Right forelimb (tissue), 1 donor: ENCODE measurements around the gene IRF7.
"Not testable (repeated sequence)": the region's sequence is repeated elsewhere in the genome, so short reads cannot be mapped to it uniquely, and the experiment has no call there.

ENCODE experiments used
- DNase-seq: peaks from one replicate; pipeline ENCODE4 v3.0.0-alpha.2; 2018

IRF7 gene

GRCh38 chr11:578276-579035 is 37.3 kb downstream of the IRF7 start:
- DNase-seq: no peak

GRCh38 chr11:577611-577894 is 38.2 kb downstream of the IRF7 start:
- no peak for DNase-seq

DNA sequence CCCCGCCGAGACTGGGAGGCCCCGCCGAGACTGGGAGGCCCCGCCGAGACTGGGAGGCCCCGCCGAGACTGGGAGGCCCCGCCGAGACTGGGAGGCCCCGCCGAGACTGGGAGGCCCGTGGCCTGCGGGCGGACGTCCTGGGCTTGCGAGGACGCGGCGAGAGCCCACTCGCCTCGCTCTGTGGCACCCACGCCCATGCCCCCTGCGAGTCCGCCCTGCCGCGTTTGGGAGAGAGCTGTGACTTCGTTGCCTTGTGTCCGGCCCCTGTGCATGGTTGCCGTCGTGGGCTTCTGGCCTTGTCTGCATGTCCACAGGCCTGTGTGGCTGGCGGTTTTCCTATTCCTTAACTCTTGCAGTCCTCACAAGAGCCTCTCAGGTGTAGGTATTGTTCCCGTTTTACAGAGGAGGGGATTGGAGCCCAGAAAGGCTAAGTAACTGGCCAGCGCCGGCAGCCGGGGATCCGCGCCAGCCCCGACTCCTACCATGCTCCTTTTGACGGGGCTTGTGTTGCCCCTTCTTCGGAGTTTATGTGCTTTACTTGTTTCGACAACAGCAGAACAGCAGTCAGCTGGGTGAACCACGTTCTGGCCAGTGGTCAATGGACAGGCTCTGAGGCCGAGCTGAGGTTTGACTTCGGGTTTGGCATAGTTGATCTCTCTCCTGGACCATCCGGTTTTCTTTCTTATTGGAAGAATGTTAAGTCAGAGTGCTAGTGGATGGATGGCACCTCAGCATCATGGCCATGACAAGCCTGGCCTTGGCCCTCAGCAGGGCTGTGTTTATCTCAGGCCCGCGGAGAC is 38.7 kb downstream of the IRF7 start:
- DNase-seq: no peak

DNA sequence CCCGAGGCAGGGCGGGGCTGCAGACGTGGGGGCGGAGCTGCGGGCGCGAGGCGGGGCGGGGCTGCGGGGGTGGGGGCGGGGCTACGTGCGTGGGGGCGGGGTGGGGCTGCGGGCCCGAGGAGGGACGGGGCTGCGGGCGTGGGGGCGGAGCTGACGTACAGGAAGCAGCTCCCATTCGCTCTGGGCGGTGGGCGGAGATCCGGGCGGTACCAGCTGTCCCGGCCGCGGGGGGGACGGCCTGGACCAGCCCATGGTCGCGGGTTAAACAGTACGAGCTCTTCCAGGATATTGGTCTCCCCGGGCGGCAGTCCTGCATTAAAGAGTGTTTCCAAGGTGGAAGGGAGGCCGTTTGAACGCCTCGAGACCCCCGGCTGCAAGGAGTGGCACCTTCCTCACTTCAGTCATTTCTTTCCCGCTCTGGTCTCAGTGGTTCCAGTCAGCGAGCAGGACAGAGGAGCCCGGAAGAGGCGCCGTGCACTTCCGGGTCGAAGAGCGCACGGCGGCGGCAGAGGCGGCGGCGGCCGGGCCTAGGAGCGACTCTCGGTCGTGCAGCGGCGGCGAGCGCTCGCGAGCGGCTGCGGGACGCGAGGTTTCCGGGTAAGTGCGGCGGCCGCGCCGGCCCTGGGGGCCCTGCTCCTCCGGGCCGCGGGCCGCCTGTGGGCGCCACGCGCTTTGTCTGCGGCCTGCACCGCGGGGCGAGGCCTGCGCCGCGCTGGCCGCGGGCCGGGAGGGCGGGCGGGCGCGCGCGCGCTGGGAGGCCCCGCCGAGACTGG is 39.6 kb downstream of the IRF7 start, which contains the start of gene PHRF1:
TSS of gene PHRF1 (plus strand) at position 475 of the 773 bp plus-strand sequence. CDS start 5,043 bp downstream, outside the sequence.
- DNase-seq: peak; percentile 98

- no peak for DNase-seq
Measured at GRCh38 chr11:575313-575995, 40.3 kb downstream of the IRF7 start.

- no peak for DNase-seq
Measured at GRCh38 chr11:574632-575312, 41.0 kb downstream of the IRF7 start.

DNA sequence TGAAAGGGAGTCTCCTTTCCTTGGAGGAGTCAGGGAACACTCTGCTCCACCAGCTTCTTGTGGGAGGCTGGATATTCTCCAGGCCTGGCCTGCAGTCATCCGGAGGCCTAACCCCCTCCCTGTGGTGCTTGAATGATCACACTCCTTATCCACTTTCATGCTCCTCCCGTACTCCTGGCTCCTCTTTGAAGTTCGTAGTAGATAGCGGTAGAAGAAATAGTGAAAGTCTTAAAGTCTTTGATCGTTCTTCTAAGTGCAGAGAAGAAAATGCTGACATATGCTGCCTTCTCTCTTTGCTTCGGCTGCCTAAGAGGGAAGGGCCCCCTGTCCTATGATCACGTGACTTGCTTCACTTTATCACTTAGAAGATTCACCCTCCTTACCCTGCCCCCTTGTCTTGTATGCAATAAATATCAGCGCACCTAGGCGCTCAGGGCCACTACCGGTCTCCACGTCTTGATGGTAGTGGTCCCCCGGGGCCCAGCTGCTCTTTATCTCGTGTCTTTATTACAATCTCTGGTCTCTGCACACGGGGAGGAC is 41.6 kb downstream of the IRF7 start:
- DNase-seq: not testable (repeated sequence)

DNA sequence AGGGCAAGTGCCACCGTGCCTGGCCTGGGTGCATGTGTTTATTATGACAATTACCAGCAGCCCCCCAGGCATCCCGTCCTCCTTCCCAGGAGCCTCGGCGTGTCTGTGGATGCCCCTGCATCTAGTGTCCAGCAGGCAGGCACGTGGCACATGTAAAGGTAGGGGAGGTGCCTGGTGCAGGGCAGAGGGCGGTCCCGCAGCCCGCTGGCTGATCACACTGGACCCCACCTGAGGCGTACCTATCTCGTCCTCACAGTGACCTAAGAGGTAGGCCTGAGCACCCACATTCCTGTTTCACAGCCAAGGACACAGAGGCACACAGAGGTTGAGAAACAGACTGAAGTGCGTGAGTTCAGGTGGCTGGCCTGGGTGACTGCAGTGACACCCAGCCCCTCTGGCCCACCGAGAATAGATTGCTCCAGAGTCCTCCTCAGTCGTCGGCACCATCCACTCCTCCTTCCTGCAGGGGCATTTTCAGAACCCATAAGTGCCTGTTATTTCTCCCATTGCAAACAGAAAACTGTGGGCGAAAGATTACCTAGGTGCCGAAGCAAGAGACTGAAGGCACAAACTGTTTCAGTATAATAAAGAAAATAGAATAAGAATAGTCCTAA is 42.5 kb downstream of the IRF7 start:
- DNase-seq: no peak

- no peak for DNase-seq
Measured at GRCh38 chr11:571802-572185, 44.0 kb downstream of the IRF7 start.

DNA sequence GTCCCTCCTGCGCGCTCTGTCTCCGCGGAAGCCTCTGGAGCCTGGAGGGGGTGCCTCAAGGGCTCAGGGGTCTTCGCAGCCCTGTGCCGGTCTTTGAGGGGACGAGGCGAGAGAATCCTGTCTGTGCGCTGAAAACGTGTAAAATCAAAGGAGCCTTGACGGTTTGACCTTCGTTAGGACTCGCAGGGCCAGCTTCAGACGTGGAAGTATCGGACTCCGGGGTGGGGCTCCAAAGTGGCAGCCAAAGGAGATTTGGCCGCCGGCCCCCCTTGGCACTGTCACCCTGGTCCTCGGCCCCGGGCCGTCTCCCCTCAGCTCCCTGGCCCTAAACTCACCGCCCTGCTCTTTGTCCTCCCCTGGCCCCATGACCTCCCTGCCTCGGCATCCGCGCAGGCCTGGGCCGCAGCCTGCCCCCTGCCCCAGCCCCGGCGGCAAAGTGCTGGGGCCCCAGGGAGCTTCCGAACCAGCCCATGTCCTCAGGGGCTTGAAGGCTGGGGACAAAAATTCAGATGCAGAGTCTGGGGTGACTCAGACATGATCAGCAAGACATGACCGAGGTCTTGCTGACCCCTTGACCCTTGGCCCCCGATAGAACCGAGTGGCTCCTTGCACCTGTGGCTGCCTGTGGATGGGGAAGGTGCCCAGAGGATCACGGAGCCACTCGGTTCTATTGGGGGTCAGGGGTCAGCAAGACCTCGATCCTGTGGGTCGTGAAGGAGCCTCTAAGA is 46.4 kb downstream of the IRF7 start:
- DNase-seq: no peak

GRCh38 chr11:568306-569157 is 47.2 kb downstream of the IRF7 start:
- DNase-seq: peak; percentile 96

DNA sequence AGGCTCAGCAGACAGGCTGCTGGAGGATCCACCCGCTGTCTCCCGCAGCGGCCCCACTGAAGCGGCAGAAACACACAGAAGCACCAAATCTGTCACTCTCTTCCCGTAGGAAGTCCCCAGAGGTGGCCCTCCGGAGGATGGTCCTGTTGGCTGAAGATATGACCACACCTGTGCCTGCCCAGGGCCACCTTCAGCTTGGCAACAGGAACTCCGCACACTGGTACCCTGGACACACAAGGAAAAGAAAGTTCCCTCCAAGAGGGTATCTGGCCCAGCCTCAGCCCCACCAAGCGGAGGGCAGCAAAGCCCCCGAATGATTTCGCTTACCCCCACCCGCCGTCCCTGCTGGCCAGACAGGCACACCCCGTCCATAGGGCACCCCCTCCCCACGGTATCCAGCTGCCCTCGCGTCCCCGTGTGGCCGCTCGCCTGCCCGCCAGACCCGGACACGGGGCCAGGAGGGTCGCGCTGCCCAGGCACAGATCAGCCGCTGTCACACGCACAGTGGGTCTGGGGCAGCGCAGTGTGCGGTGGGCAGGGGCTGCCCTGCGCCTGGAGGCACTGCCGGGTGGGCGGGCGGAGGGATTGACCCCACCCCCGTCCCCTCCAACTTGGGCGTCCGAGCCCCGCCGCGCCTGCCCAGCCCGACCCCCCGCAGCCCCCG is 48.0 kb downstream of the IRF7 start:
- no peak for DNase-seq

DNA sequence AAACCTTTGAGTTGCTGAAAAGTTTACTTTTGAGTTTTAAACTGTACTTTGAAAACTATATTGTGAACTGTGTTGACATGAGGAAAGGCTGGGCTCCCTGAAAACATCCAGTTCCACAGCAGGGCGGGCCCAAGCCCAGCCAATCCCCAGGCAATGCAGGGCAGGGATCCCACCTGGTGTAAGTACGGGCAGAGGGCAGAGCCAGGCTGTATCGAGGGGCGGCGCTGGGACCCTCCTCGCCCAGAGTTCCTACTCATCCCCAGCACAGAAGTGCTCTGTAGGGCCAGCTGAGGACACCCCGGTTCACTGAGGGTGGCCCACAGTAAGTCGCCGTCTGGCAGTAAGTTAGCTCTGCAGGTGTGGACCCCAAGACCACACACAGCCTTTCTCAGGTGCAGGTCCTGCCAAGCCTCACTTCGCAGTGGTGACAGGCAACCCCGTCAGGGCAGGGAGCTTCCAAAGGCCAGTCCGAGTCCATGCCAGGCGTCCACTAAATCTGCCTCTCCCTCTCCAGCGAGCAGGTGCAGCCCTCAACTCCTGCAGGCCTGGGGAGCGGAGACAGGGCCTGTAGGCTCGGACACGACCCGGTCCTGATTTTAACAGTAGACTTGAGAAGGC is 48.6 kb downstream of the IRF7 start:
- no peak for DNase-seq

- DNase-seq: no peak
Measured at GRCh38 chr11:565921-566509, 49.7 kb downstream of the IRF7 start.

DNA sequence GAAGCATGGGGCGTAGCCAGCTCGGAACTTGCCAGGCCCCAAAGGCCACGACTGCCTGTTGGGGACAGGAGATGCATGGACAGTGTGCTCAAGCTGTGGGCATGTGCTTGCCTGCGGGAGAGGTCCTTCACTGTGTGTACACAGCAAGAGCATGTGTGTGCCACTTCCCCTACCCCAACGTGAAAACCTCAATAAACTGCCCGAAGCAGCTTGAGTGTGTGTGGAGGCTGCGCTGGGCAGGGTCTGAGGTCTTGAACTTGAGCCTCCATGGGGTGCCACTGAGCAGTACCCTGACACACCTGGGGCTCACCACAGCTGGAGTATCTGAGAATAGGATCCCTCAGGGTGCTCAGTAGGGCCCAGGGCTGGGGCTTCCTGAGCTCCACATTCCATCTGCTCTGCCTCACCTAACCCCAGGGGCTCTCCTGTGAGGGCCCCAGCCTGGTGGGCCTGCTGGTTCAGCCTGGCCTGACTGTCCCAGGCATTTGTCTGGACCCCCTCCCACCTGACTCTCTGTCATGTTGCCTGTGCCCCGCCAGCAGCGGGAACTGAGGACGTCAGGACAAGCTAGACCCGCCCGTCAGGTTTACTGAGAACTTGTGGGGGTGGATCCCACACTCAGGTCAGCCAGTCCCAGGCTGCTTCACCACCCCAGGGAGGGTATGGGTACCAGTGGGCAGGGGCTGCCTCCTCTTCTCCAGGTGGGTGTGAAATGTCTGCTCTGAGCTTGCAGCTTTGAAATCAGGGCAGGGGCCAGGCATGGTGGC is 51.8 kb downstream of the IRF7 start:
- no peak for DNase-seq

GRCh38 chr11:563066-563811 is 52.5 kb downstream of the IRF7 start:
- DNase-seq: no peak
